Mesenchymal stem cell (in vitro differentiated cells and primary cell): ENCODE results near the gene CBR4.
A peak's percentile ranks its signal among the peaks of the same experiment; 100 is the strongest.

Experiments used
- DNase-seq: peaks from one replicate; pipeline ENCODE4 v3.0.0-alpha.2; 2013
- H2AFZ ChIP-seq: one replicate; pipeline ENCODE4 v1.6.1; 2013; ENCODE audit warnings: low read depth, mild to moderate bottlenecking, control low read depth, inconsistent platforms, low read length, moderate library complexity
- H2AK5ac ChIP-seq: 2 replicates; pipeline ENCODE4 v1.6.1; 2013; ENCODE audit warnings: low read length, moderate library complexity, mild to moderate bottlenecking, inconsistent platforms; ENCODE audit not compliant: severe bottlenecking
- H2BK120ac ChIP-seq: one replicate; pipeline ENCODE4 v1.6.1; 2013; ENCODE audit warnings: low read depth, mild to moderate bottlenecking, inconsistent platforms, low read length, moderate library complexity
- H2BK12ac ChIP-seq, 2 experiments: one replicate each; pipeline ENCODE4 v1.6.1; 2013; ENCODE audit warnings: inconsistent platforms in 2 of 2, low read length in 2 of 2, mild to moderate bottlenecking in 2 of 2, moderate library complexity in 2 of 2, control low read depth in 1 of 2
- H2BK15ac ChIP-seq: one replicate; pipeline ENCODE4 v1.6.1; 2013; ENCODE audit warnings: mild to moderate bottlenecking, low read depth, inconsistent platforms; ENCODE audit not compliant: poor library complexity, severe bottlenecking
- H2BK5ac ChIP-seq: 2 replicates; pipeline ENCODE4 v1.6.1; 2013; ENCODE audit warnings: low read depth, mild to moderate bottlenecking, low read length, control low read depth, inconsistent platforms; ENCODE audit not compliant: poor library complexity, severe bottlenecking
- H3K14ac ChIP-seq, 2 experiments: one replicate each; pipeline ENCODE4 v1.6.1; 2013; ENCODE audit warnings: inconsistent platforms in 2 of 2, low read length in 2 of 2, control low read depth in 1 of 2, mild to moderate bottlenecking in 1 of 2, moderate library complexity in 1 of 2
- H3K18ac ChIP-seq, 2 experiments: one replicate each; pipeline ENCODE4 v1.6.1; 2013; ENCODE audit warnings: inconsistent platforms in 2 of 2, low read length in 2 of 2, control low read depth in 1 of 2, low read depth in 1 of 2, mild to moderate bottlenecking in 1 of 2
- H3K23ac ChIP-seq, 2 experiments: one replicate each; pipeline ENCODE4 v1.6.1; 2013; ENCODE audit warnings: inconsistent platforms in 2 of 2, low read length in 2 of 2, mild to moderate bottlenecking in 2 of 2, moderate library complexity in 2 of 2, control low read depth in 1 of 2
- H3K27ac ChIP-seq: 2 replicates; pipeline ENCODE4 v1.5.1; 2013; ENCODE audit warnings: mild to moderate bottlenecking, moderate library complexity, low read length, control low read depth, inconsistent platforms; ENCODE audit not compliant: poor library complexity, severe bottlenecking
- H3K27me3 ChIP-seq, 2 experiments: 2 replicates each; pipeline versions ENCODE4 v1.6.1 to v1.7.0; 2013; ENCODE audit warnings: low read length in 2 of 2, mild to moderate bottlenecking in 2 of 2, moderate library complexity in 2 of 2, control low read depth in 1 of 2, inconsistent platforms in 1 of 2; ENCODE audit not compliant: control insufficient read depth in 1 of 2, insufficient read depth in 1 of 2
- H3K36me3 ChIP-seq, 2 experiments: 2 replicates each; pipeline versions ENCODE4 v1.6.1 to v1.7.0; 2013; ENCODE audit warnings: low read length in 2 of 2, control low read depth in 1 of 2, inconsistent platforms in 1 of 2, low read depth in 1 of 2, mild to moderate bottlenecking in 1 of 2; ENCODE audit not compliant: insufficient read depth in 2 of 2, control insufficient read depth in 1 of 2
- H3K4ac ChIP-seq, 2 experiments: one replicate each; pipeline ENCODE4 v1.6.1; 2013; ENCODE audit warnings: inconsistent platforms in 2 of 2, low read length in 2 of 2, mild to moderate bottlenecking in 2 of 2, moderate library complexity in 2 of 2, control low read depth in 1 of 2, low read depth in 1 of 2
- H3K4me1 ChIP-seq: 2 replicates; pipeline ENCODE4 v1.6.1; 2013; ENCODE audit warnings: low read depth, low read length, control low read depth; ENCODE audit not compliant: control insufficient read depth, insufficient read depth
- H3K4me2 ChIP-seq: 2 replicates; pipeline ENCODE4 v1.6.1; 2013; ENCODE audit warnings: low read length, mild to moderate bottlenecking, inconsistent platforms; ENCODE audit not compliant: poor library complexity, severe bottlenecking
- H3K4me3 ChIP-seq, 2 experiments: 2 replicates each; pipeline versions ENCODE4 v1.5.1 to v1.7.0; 2013; ENCODE audit warnings: low read length in 2 of 2, mild to moderate bottlenecking in 2 of 2, control low read depth in 1 of 2, low read depth in 1 of 2; ENCODE audit not compliant: insufficient read depth in 1 of 2
- H3K79me1 ChIP-seq: replicated peaks from 2 replicates; pipeline ENCODE4 v1.6.1; 2013; ENCODE audit warnings: mild to moderate bottlenecking, control low read depth, low read length, inconsistent platforms; ENCODE audit not compliant: poor library complexity, severe bottlenecking
- H3K9ac ChIP-seq: 2 replicates; pipeline ENCODE4 v1.7.0; 2013; ENCODE audit warnings: mild to moderate bottlenecking, low read length, moderate library complexity
- H3K9me3 ChIP-seq: 2 replicates; pipeline ENCODE4 v1.7.0; 2013; ENCODE audit warnings: mild to moderate bottlenecking, low read length; ENCODE audit not compliant: control insufficient read depth
- H4K8ac ChIP-seq: one replicate; pipeline ENCODE4 v1.6.1; 2013; ENCODE audit warnings: inconsistent platforms, mild to moderate bottlenecking, low read length, moderate library complexity
- H4K91ac ChIP-seq: one replicate; pipeline ENCODE4 v1.6.1; 2013; ENCODE audit warnings: mild to moderate bottlenecking, low read length, inconsistent platforms
- WGBS: methylation state at CpG from one replicate; pipeline ENCODE4 v1.1.7; 2013; ENCODE audit warnings: mixed read lengths; 5-methylcytosine and 5-hydroxymethylcytosine counted together

Gene CBR4

GRCh38 chr4:169032194-169032593 is 22.1 kb upstream of the CBR4 start:
- no peaks in the 10 kb centered on the region for H3K79me1 ChIP-seq
- no peak overlapping the region for H2BK12ac ChIP-seq

GRCh38 chr4:169031392-169031791 is 21.3 kb upstream of the CBR4 start:
- no peak for DNase-seq
- H4K91ac ChIP-seq, result no peak overlapping the region
- H3K18ac ChIP-seq, result no peak overlapping the region
- H3K4ac ChIP-seq, result no peak overlapping the region
- no peak overlapping the region for H2BK5ac ChIP-seq
- no peak overlapping the region for H2AK5ac ChIP-seq
- H3K27ac ChIP-seq, result no peak overlapping the region
- H3K79me1 ChIP-seq, result no peaks in the 10 kb centered on the region
- no peak overlapping the region for H3K4me3 ChIP-seq
- no peak overlapping the region for H2AFZ ChIP-seq
- no peak overlapping the region for H3K4me2 ChIP-seq
- no peaks in the 10 kb centered on the region for H3K9me3 ChIP-seq
- H3K23ac ChIP-seq, result no peak overlapping the region
- no peak overlapping the region for H3K14ac ChIP-seq
- no peak overlapping the region for H2BK12ac ChIP-seq
- no peak overlapping the region for H2BK15ac ChIP-seq
- no peak overlapping the region for H3K9ac ChIP-seq
- H2BK120ac ChIP-seq, result no peak overlapping the region
- H3K27me3 ChIP-seq, result no peaks in the 10 kb centered on the region
- 97% methylated on average over 15 of the region's 15 CpGs for WGBS
- H4K8ac ChIP-seq, result no peak overlapping the region
- no peaks in the 10 kb centered on the region for H3K36me3 ChIP-seq
- H3K4me1 ChIP-seq, result no peaks in the 10 kb centered on the region

More at GRCh38 chr4:169032194-169032593, 22.1 kb upstream of the CBR4 start:
- no peaks in the 10 kb centered on the region for H3K27me3 ChIP-seq
- H2BK15ac ChIP-seq, result no peak overlapping the region
- H3K4me1 ChIP-seq, result no peaks in the 10 kb centered on the region
- H4K91ac ChIP-seq, result no peak overlapping the region
- no peak overlapping the region for H3K23ac ChIP-seq
- H3K4me3 ChIP-seq, result no peak overlapping the region
- no peak overlapping the region for H4K8ac ChIP-seq
- H3K4ac ChIP-seq, result no peak overlapping the region
- H3K9ac ChIP-seq, result no peak overlapping the region
- no peaks in the 10 kb centered on the region for H3K36me3 ChIP-seq
- H3K14ac ChIP-seq, result no peak overlapping the region
- H3K18ac ChIP-seq, result no peak overlapping the region
- no peak overlapping the region for H3K4me2 ChIP-seq
- no peak overlapping the region for H2AFZ ChIP-seq
- no peak for DNase-seq
- no peak overlapping the region for H2AK5ac ChIP-seq
- no peak overlapping the region for H2BK120ac ChIP-seq
- no peaks in the 10 kb centered on the region for H3K9me3 ChIP-seq
- H3K27ac ChIP-seq, result no peak overlapping the region
- H2BK5ac ChIP-seq, result no peak overlapping the region

- Histone ChIP-seq H4K91ac (no peak overlapping the region), H4K8ac (no peak overlapping the region), H3K4me3 (peak overlapping the region in 1 of 2 experiments; percentile 44), H3K14ac (no peak overlapping the region), H2BK5ac (no peak overlapping the region), H3K36me3 (no peaks in the 10 kb centered on the region), H3K9ac (no peak overlapping the region), H2BK120ac (no peak overlapping the region), H3K4me1 (no peaks in the 10 kb centered on the region), H3K79me1 (no peaks in the 10 kb centered on the region), H3K23ac (no peak overlapping the region), H3K27me3 (no peaks in the 10 kb centered on the region), H2BK15ac (no peak overlapping the region), H3K27ac (no peak overlapping the region), H2AK5ac (no peak overlapping the region), H2AFZ (no peak overlapping the region), H3K4me2 (no peak overlapping the region), H3K9me3 (no peaks in the 10 kb centered on the region), H2BK12ac (no peak overlapping the region), H3K18ac (no peak overlapping the region), H3K4ac (no peak overlapping the region)
- DNase-seq, result peak; percentile 15
- 56% methylated on average over 6 of the region's 6 CpGs for WGBS
Measured at GRCh38 chr4:169030562-169030982, 20.5 kb upstream of the CBR4 start.

GRCh38 chr4:169029947-169030346 is 19.9 kb upstream of the CBR4 start:
- no peak overlapping the region for H2AK5ac ChIP-seq
- no peak overlapping the region for H3K23ac ChIP-seq
- H2BK12ac ChIP-seq, result no peak overlapping the region
- no peak for DNase-seq
- H3K79me1 ChIP-seq, result no peaks in the 10 kb centered on the region
- no peak overlapping the region for H2BK15ac ChIP-seq
- H3K27me3 ChIP-seq, result no peaks in the 10 kb centered on the region
- no peak overlapping the region for H2BK120ac ChIP-seq
- no peaks in the 10 kb centered on the region for H3K9me3 ChIP-seq
- no peak overlapping the region for H3K4ac ChIP-seq
- no peak overlapping the region for H4K91ac ChIP-seq
- H2BK5ac ChIP-seq, result no peak overlapping the region
- 88% methylated on average over 4 of the region's 4 CpGs for WGBS
- no peak overlapping the region for H3K9ac ChIP-seq
- H4K8ac ChIP-seq, result no peak overlapping the region
- no peak overlapping the region for H3K18ac ChIP-seq
- no peak overlapping the region for H3K27ac ChIP-seq
- no peak overlapping the region for H3K14ac ChIP-seq
- H3K4me3 ChIP-seq, result no peak overlapping the region
- H2AFZ ChIP-seq, result no peak overlapping the region
- H3K4me2 ChIP-seq, result no peak overlapping the region
- H3K36me3 ChIP-seq, result no peaks in the 10 kb centered on the region
- H3K4me1 ChIP-seq, result no peaks in the 10 kb centered on the region
